HL-60/S4 treated with phorbol 12-myristate 13-acetate at 8.2 ng/mL for 4 days and 3 days (cell line): Measurements from ENCODE around the gene SARDH.
"Not testable (repeated sequence)": the region's sequence is repeated elsewhere in the genome, so short reads cannot be mapped to it uniquely, and the experiment has no call there.

ENCODE experiments used
- in situ Hi-C: fragments of 300-500 bp; cut with MboI; formaldehyde crosslinking; loops from 2 replicates; pipeline ENCODE4 v1.15.0; 2022; ENCODE audit warnings: low sequenced_read_pairs

The SARDH gene

DNA sequence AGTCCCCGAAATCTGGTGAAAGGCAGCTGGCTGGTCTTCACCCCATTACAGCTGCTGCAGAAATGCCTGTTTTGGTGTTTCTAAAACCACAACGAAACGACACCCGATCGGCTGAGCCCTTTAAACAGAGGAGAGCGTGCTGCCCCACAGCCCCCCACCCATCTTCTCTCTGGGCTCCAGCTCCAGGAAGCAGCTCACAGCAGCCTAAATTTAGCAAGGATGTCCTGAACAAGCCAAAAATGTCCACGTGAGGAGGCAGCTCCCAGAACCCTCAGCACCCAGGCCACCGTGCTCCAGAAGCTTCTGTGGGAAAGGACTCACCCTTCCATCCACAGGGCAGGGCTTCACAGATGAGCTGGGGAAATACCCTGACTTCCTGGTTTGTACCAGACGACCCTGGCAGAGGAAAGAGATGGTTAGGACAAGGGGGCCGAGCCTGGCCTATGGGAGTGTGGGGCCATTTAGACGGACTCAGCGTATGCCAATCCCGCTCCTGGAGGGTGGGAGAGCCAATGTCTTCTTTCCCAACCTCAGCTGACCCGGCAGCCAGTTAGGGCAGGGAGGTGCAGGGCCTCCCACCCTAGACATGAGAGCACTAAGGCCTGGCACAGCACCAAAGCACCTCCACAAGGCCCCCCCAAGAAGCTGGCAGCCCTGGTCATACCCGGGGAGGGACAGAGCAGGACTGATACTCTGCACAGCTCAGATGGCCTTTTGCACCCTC lies 39.1 kb upstream of the SARDH start:
- in situ Hi-C loops = loop anchor here (25.0 kb wide), 1 partner anchor 335 kb away; no protein-coding TSS in a partner anchor

DNA sequence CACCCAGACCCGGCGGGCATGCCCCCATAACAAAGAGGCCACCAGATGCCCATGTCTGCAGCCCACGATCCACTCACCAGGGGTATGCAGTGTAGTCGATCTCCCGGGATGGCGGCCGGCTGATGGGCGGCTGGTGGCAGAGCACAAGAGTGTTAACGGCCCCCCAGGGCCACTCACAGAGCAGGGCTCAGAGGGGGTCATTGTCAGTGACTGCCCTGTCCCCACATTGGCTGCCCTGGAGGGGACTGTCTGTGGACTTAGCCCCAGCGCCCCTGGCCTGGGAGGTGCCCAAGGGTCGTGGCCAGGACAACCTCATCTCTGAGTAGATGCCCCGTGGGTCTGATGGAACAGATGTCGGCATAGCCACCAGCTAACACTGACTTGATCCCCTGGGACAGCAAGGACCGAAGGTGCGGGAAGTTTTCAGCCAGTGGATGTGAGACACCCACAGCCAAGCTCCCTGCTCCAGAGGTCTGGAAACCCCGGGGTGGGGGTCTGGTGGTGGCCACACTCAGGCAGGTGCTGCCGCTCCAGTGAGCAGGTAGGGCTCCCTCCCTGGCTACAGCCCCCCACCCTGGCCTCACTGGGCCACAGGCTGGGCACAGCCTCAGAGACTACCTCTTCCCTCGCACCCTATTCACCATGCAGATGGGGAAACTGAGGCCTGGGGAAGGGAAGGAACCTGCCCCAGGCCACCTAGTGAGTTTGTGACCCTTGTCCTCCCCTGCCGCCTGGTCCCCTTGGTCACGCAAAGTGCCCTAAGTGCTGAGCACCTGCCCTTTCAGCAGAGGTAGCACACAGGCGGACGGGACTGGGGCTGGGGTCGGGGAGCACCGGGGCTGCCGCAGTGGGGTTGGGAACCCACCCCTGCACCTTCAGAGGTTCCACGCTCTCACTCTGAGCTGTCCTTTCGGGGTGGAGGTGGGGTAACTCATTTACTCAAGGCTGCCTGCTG lies 38.1 kb upstream of the SARDH start:
- in situ Hi-C loops = loop anchor here (25.0 kb wide), 1 partner anchor 336 kb away; no protein-coding TSS in a partner anchor

DNA sequence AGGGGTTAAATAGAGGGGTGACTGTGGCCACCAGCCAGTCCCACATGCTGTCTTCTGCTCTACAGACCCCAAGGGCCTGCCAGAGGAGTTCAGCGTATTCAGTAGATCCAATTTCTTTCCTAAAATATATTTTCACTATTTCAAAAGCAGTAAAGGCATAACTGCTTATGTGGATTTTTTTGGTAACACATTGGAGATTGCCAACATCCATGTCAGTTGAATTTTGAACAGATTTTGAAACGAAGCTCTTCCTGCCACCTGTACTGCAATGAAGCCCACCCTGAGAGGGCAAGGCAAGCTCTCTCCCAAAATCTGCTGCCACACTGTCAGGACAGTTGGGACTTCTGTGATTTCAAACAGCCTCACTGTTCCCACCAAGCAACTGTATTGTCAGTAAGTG lies 37.1 kb upstream of the SARDH start:
- in situ Hi-C loops = loop anchor here (25.0 kb wide), 1 partner anchor 337 kb away; no protein-coding TSS in a partner anchor

DNA sequence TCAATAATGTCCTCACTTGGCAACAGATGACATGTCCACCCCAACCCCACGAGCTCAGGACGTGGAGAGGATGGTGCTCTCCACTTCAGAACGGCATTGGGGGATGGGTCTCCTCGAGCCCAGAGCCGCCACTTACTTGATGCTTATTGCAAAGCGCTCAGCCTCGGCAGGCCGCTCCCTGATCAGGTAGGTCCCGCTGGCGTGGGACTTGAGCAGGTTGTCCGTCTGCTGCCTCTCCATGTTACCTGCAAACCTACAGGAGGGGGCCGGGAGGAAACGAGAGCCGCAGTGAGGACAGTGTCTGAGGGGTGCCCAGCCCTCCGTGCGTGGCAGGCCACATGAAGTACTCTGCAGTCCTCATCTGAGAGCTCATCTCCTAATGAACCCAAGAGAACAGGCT lies 36.6 kb upstream of the SARDH start:
- in situ Hi-C loops = loop anchor here (25.0 kb wide), 1 partner anchor 338 kb away; no protein-coding TSS in a partner anchor

DNA sequence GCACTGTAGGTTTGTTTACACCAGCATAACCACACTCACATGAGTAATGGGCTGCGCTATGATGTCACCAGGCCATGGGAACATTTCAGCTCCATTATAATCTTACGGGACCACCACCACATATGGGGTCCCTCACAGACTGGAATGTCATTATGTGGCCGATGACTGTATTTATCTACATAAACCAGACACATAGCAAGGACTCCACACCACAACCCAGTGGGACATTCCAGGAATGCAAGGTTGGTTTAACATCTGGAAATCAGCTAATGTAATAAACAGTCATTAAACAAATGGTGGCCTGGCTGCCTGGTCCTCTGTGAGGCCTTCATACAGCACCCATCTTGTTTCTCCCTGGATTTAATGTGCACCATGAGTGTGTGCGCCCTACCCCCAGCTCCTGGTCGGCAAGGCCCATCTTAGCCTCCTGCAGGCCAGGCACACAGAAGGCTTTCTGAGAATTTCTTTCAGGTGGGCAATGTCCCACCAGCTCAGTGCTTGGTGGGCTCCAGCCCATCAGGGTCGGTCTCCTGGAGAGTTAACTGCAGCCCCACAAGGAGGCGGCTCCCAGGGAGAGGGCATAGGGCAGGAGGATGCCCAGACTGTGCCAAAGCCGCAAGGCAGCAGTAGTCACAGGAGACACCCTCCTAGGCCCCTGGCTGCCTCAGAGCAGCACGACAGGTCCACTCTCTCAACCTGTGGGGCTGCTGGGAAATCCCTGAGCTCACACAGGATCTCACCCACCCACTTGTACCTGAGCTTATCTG lies 35.9 kb upstream of the SARDH start:
- in situ Hi-C loops = no loop called here

DNA sequence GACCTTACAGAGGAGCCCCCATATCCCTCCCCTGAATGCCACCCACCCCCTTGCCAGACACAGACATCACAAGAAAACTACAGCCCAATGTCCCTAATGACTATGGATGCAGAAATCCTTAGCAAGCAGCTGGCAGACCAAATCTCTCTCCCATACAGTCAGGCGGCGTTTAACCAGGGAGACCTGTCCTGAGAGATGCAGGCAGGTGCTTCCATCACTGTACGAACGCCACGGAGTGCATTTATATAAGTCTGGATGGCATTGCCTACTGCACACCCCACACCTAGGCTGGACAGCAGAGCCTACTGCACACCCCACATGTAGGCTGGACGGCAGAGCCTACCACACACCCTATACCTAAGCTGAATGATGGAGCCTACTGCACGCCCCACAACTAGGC lies 34.4 kb upstream of the SARDH start:
- in situ Hi-C loops = no loop called here

DNA sequence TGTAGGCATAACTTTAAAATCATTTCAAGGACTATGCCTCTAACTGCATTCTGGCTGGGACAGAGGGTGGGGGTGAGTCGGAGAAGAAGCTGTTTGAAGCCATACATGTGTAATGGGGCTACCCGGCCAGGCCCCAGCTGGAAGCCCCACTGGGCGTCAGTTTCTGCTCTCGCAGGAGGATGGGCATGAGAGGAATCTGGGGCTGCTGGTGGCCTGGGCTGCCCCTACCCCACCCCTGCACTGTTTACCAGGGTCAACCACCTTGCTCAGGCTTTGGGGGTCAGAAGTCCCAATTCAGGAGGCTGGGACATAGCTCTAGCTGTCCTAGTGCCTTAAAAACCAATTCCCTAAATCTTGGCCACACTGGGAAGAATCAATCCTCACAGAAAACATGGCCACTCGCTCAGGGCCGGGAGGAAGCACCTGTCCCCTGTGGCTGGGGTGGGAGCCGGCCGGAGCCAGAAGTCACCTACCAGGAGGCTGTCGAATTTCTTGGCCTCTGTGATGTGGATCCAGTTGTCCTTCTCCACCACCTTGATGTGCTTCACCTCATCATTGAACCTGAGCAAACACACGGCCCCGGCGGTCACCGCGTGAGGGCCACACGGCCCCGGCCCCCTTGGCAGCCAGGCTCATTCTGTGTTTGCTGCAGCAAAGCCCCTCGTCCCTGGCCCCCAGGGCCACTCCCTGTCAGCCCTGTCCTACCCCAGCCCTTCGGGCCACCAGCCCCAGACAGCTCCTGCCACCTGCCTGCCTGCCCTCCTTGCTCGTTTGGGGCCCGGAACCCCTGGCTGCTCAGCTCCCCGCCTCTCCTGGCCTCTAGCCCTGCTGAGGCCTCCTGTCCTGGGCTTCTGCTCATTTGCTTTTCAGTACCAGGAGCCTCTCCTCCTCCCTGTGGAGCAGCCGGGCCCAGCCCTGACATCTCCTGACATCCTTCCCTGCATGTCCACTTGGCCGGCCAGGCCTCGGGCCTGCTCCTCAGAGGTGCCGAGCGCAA lies 33.6 kb upstream of the SARDH start:
- in situ Hi-C loops = no loop called here

DNA sequence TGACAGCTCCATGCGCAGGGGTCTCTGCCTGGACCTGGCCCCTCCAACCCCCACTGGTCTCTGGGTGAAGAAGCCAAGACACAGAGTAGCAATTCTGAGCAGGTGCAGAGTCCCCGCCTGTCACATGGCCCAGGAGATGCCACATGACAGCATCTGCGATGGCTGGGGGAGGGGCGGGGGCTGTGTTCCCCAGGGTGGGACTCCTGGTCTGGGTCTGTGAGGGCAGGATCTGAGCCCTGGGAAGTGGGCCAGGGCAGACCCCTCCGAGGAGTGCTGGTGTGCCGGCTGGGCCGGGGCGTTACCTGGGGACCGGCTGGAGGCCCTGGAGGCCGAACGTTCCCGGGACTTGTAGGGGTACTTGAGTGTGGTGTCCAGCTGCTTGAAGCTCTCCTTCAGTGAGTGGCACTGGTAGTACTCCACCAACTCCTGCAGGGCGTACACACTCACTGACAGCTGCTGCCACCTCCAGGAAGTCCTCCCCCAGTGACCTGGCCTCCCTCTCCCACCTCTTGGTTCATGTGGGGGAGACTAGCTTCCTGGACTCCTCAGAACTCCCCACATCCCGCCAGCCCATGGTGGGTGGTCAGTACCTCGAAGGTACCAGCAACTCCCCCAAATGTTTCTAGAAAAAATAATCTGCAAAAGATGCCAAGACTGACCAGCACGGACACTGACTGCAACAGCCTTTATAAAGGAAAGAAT lies 32.1 kb upstream of the SARDH start:
- in situ Hi-C loops = no loop called here

DNA sequence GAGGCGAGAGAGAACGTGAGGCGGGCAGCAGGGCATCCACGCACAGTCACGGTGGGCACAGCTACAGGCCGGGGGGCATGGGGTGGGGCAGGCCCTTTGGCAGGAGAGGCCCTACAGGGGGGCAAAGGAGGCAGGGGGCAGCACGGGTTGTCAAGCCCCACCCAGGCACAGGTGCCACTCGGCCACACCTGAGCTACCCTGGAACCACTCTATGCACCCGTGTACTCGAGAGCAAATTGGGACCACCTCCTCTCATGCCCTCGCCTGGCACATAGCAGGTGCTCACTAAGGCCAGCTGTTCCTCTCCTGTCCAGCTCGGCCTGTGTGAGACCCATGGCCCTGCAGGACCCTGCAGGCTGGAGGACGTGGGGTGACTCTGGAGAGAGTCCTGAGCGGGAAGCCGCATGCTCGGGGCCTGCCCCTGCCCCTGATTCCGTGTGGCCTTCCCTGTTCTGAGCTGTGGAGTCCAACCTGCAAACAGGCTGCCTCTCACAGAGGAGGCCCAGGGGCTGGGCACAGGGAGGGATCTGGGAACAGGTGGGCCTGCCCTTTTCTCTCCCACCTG lies 31.4 kb upstream of the SARDH start:
- in situ Hi-C loops = no loop called here

DNA sequence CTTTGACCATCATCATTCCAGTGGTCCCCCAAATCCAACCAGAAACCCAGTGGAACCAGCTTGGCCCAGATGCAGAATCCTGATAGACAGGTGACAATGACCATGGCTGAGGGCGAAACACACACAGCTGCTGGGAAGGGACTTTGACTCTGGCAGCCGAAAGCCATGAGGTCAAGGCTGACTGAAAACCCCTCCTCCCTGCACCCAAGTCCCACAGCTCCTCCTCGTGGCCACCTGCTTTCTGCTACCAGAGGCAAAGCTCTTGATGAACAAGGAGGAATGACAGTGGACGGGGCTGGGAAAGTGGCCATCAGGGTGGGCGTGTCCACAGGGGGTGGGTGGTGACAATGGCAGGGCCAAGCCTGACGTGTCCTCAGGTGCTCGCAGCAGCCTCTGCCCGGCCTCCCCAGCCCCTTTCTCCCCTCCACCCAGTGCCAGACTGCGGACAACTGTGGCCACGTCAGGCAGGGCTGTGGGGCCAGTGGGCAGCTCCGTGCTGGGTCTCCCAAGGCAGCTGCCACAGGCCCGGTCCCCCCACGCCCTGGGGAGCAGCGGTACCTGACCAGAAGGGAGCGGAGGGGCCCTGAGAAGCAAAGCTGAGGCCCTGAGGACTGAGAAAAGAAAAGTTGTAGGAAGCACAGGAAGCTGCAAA lies 30.8 kb upstream of the SARDH start:
- in situ Hi-C loops = no loop called here

DNA sequence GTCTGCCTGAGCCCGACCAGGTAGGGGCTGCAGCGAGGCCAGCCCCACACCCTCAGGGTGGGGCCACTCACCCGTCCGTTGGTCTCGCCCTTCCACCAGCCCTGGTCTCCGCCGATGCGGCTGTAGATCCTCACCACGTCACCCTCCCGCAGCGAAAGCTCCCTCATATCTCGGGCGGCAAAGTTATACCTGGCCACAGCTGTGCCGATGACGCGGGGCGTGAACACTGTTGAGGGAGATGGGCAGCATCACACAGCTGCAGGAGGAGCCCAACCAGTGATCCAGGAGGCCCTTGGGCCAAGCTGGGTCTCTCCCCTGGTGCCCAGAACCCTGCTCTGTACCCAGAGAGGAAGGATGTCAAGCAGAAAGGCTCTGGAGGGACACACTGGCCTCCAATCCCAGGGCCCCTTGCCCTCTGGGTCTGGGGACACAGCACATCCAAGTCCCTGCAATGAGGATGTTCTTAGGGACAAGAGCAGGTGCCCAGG lies 30.3 kb upstream of the SARDH start:
- in situ Hi-C loops = no loop called here

DNA sequence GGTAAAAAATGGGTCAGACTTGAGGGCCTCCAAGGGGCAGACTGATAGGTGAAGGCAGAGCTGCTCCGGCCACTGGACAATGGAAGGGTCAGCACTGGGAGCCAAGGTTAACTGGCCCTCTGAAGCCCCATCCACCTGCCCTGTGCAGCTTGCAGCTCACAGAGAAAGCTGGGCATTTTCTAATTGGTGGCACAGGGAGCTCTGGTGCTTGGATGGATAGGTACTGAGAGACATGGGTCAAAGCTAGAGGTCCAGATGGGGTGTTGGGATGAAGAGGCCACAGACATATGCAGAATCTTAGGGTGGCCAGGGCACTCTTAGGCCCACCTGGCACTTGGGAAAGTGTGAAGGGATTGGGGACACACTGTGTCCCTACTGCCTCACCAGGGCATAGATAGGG lies 29.5 kb upstream of the SARDH start:
- in situ Hi-C loops = no loop called here

DNA sequence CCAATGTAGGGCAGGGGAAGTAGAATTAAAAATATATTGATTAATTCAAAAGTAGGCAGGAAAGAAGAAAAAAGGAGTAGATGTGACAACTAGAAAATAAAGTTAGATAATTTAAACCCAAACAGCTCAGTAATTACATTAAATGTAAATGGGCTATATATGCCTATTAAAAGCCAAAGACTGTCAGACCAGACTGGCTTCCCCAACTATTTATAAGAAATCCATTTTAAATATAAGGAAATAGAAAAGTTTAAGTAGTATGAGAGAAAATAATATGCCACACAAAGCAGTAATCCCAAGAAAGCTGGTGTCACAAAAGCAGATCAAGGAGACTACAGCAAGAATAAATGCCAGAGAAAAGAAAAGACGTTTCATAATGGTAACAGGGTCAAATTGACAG lies 28.9 kb upstream of the SARDH start:
- in situ Hi-C loops = no loop called here

DNA sequence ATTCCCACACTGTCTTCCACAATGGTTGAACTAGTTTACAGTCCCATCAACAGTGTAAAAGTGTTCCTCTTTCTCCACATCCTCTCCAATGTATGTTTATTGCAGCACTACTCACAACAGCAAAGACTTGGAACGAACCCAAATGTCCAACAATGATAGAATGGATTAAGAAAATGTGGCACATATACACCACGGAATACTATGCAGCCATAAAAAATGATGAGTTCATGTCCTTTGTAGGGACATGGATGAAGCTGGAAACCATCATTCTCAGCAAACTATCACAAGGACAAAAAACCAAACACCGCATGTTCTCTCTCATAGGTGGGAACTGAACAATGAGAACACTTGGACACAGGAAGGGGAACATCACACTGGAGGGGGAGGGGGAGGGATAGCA lies 28.1 kb upstream of the SARDH start:
- in situ Hi-C loops = not testable (repeated sequence)

DNA sequence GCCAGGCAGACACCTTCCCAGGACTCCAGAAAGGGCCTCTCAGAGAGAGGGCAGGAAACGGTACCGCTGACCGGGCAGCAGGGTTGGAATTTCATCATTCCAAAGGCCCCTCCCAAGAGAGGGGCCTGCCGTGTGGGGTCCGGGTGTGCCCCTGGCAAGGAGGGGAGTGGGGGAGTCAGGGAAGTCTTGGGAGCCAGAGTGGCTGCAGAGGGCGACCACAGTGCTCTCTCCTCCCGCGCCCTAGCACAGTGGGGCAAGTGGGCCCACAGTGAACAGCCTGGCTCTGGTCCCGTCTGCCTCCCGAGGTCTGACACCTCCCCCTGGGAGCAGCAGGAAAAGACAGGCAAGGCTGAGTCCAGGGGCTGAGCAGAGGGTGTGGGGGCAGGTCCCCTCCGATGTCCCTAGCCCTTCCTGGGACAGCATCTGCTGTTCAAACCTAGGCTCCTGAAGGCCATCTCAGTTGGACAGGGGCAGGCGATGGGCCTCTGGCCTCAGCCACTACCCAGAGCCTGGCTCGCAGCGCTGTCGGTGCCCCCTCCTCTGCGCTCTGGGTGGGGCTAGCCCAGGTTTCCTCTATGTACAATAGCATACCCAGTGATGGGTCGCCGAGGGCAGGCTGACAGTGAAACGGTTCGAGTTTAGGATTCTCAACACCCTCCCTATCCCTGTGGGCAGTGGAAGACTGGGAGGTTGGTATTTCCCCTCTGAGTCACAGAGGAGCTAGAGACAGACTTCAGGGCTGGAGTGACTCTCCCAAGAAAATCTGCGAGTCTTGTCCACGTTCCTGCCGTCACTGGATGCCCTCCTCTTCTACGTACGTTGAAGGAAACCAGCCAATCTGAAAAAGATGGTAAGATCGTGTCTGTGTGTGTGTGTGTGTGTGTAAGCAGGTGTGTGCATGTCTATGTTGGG lies 25.4 kb upstream of the SARDH start:
- in situ Hi-C loops = no loop called here

DNA sequence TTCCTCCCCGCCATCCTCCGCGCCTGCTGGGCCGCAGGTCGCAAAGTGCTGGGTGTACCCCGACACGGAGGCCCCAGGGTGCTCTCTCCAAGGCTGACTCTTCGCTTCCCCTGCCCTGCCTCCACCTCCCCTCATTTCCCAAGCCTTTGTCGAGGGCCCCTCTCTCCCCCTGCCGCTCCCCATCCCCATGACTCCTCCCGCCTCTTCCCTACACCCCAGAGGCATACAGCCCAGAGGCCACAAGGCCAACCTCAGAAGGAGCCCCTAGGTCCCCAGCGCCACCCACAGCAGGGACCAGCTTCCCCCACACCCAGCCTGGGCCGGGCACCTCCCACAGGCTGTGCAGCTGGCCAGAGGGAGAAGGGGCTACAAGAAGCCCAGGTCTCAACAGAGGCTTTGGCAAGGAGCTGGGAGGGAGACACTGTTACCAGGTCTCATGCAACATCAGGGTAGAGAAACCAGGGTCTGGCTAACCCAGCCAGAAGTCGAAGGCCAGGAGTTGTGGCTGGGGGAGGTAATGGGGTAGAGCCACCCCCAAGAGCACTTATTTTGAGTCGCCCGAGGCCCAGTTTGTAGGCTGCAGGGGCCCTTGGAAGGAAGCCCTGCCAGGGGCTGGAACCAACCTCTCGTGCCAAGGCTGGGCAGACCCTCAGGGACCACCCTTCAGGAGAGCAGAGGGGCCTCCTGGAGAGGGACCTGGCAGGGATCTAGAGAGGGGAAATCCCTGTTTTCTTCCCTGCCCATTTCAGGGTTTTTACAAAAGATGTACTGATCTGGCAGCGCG lies 24.5 kb upstream of the SARDH start:
- in situ Hi-C loops = no loop called here
